Adrenal gland (tissue), 5 donors: ENCODE measurements around the gene TNKS2.

ENCODE experiments used
- POLR2A ChIP-seq, 2 donors: fragments of 450-650 bp; IDR thresholded peaks; one replicate each; pipeline ENCODE4 v1.6.1; 2017; ENCODE audit warnings: antibody characterized with exemption in 2 of 2, mild to moderate bottlenecking in 2 of 2, moderate library complexity in 1 of 2
- TF ChIP-seq, protein P1 (sequence below), 6 experiments: fragments of 450-650 bp in 4 of 6; fragments of 200-600 bp in 2 of 6; sonication (generic) in 1 of 6; IDR thresholded peaks; 1 replicate in 5 of 6; 2 replicates in 1 of 6; pipeline versions ENCODE4 v1.5.1 to v1.8.0; 2016 to 2021; ENCODE audit warnings: antibody characterized with exemption in 6 of 6, mild to moderate bottlenecking in 2 of 6, moderate library complexity in 1 of 6
- donor health status: DM: no; HTN: no; CAD: no.

DNA sequence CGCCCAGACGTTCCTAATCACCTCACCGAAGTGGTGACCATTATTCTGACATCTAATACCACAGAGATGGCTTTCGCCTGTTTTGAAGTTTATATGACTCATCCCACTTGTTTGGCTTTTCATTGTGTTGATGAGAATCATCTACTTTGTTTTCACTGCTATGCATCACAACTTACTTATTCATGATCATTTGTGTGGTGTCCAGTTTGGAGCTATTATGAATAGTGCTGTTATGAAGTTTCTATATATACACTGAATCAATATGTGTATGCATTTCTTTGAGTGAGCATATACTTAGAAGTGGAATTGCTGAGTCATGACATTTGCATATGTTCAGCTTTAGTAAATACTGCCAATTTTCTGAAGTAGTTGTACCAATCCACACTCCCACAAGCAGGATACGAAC is 38.6 kb upstream of the TNKS2 start:
- TF ChIP-seq, protein P1, sequence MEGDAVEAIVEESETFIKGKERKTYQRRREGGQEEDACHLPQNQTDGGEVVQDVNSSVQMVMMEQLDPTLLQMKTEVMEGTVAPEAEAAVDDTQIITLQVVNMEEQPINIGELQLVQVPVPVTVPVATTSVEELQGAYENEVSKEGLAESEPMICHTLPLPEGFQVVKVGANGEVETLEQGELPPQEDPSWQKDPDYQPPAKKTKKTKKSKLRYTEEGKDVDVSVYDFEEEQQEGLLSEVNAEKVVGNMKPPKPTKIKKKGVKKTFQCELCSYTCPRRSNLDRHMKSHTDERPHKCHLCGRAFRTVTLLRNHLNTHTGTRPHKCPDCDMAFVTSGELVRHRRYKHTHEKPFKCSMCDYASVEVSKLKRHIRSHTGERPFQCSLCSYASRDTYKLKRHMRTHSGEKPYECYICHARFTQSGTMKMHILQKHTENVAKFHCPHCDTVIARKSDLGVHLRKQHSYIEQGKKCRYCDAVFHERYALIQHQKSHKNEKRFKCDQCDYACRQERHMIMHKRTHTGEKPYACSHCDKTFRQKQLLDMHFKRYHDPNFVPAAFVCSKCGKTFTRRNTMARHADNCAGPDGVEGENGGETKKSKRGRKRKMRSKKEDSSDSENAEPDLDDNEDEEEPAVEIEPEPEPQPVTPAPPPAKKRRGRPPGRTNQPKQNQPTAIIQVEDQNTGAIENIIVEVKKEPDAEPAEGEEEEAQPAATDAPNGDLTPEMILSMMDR (IDR thresholded peaks at IDR 0.05) = no peak
- no peak for TF ChIP-seq POLR2A (IDR thresholded peaks at IDR 0.05)
